HG02623 (cell line): ENCODE measurements around the gene CCDC127.

ENCODE experiments used
- ATAC-seq: cut with Tn5 transposase; IDR thresholded peaks from one replicate; pipeline ENCODE4 v1.9.1; 2021; ENCODE audit warnings: moderate library complexity; ENCODE audit not compliant: unreplicated experiment

CCDC127 gene

GRCh38 chr5:190366-191035 lies 27.5 kb downstream of the CCDC127 start:
- ATAC-seq: peak; percentile 38

- no peak for ATAC-seq
Measured at GRCh38 chr5:189976-190365, 28.0 kb downstream of the CCDC127 start.

GRCh38 chr5:189486-189885 lies 28.5 kb downstream of the CCDC127 start:
- ATAC-seq: no peak

GRCh38 chr5:188488-189481 lies 29.2 kb downstream of the CCDC127 start:
- ATAC-seq: peak; percentile 76

- ATAC-seq: no peak
Measured at GRCh38 chr5:187617-188451, 30.1 kb downstream of the CCDC127 start.

GRCh38 chr5:187042-187431 lies 30.9 kb downstream of the CCDC127 start:
- ATAC-seq: no peak

GRCh38 chr5:186091-187041 lies 31.6 kb downstream of the CCDC127 start:
- ATAC-seq: no peak

- ATAC-seq: no peak
Measured at GRCh38 chr5:185095-186070, 32.6 kb downstream of the CCDC127 start.

- no peak for ATAC-seq
Measured at GRCh38 chr5:184471-184870, 33.5 kb downstream of the CCDC127 start.

- no peak for ATAC-seq
Measured at GRCh38 chr5:182126-182525, 35.8 kb downstream of the CCDC127 start.

- ATAC-seq: no peak
Measured at GRCh38 chr5:181566-181965, 36.4 kb downstream of the CCDC127 start.

GRCh38 chr5:181160-181559 lies 36.8 kb downstream of the CCDC127 start:
- no peak for ATAC-seq

GRCh38 chr5:180286-180918 lies 37.6 kb downstream of the CCDC127 start:
- no peak for ATAC-seq

- no peak for ATAC-seq
Measured at GRCh38 chr5:179401-179800, 38.6 kb downstream of the CCDC127 start.

GRCh38 chr5:178110-178509 lies 39.8 kb downstream of the CCDC127 start:
- ATAC-seq: no peak

GRCh38 chr5:176296-176823 lies 41.6 kb downstream of the CCDC127 start:
- ATAC-seq: no peak

GRCh38 chr5:174876-175465 lies 43.0 kb downstream of the CCDC127 start:
- no peak for ATAC-seq

GRCh38 chr5:174291-174600 lies 43.7 kb downstream of the CCDC127 start:
- ATAC-seq: no peak
